ENCODE measurements around the gene ATXN1. TPM values are rescaled to one million over a fixed set of nuclear protein-coding genes. Genes with fewer than 3 reads are reported as not detected.
A peak's percentile ranks its signal among the peaks of the same experiment; 100 is the strongest.

Gene ATXN1
- total and polyA plus RNA-seq, 2 of the 13 experiments (the other 11 are each of a cell fraction or from before 2014, with no cell fraction given) = 20.7 to 39.5 TPM

GRCh38 chr6:16491666-16492313 is 269.5 kb downstream of the ATXN1 start (continued):
- TF ChIP-seq RFX5 (IDR thresholded peaks at IDR 0.05; ENCODE audit: low read depth, low read length) (no peak), DNMT1 (CRISPR knock-in tag; IDR thresholded peaks at IDR 0.05) (no peak), THAP9 (CRISPR knock-in tag; IDR thresholded peaks at IDR 0.05; ENCODE audit: borderline replicate concordance) (no peak), SNRNP70 (IDR thresholded peaks at IDR 0.05; ENCODE audit: low read depth, low read length) (no peak), TIGD3 (CRISPR knock-in tag; IDR thresholded peaks at IDR 0.05; ENCODE audit: borderline replicate concordance) (no peak), ZNF121 (CRISPR knock-in tag; IDR thresholded peaks at IDR 0.05) (no peak), ZNF317 (CRISPR knock-in tag; IDR thresholded peaks at IDR 0.05) (no peak), KLF12 (CRISPR knock-in tag; IDR thresholded peaks at IDR 0.05; ENCODE audit: borderline replicate concordance) (no peak), CTCF (CRISPR knock-in tag; IDR thresholded peaks at IDR 0.05) (no peak), ATF5 (CRISPR knock-in tag; IDR thresholded peaks at IDR 0.05; ENCODE audit: low read depth) (no peak), NFKBIZ (CRISPR knock-in tag; IDR thresholded peaks at IDR 0.05) (no peak), ZNF280B (CRISPR knock-in tag; IDR thresholded peaks at IDR 0.05; ENCODE audit: borderline replicate concordance) (no peak), E2F2 (CRISPR knock-in tag; IDR thresholded peaks at IDR 0.05; ENCODE audit: borderline replicate concordance) (no peak), ZNF614 (CRISPR knock-in tag; IDR thresholded peaks at IDR 0.05; ENCODE audit: borderline replicate concordance) (no peak), HOXA7 (CRISPR knock-in tag; IDR thresholded peaks at IDR 0.05) (no peak), HES4 (CRISPR knock-in tag; IDR thresholded peaks at IDR 0.05; ENCODE audit: borderline replicate concordance) (no peak), GZF1 (CRISPR knock-in tag; IDR thresholded peaks at IDR 0.05) (no peak), MLLT10 (CRISPR knock-in tag; IDR thresholded peaks at IDR 0.05) (no peak), GFI1 (CRISPR knock-in tag; IDR thresholded peaks at IDR 0.05; ENCODE audit: borderline replicate concordance) (peak; percentile 31; the same call in 1 of the 2 replicates), ATF3 (CRISPR knock-in tag; IDR thresholded peaks at IDR 0.05) (no peak)
